Fibroblast of pulmonary artery (primary cell): ENCODE results near the gene AP5B1.

ENCODE experiments used
- DNase-seq: peaks from one replicate; pipeline ENCODE4 v3.0.0-alpha.2; 2010; ENCODE audit warnings: low read depth
- H3K4me3 ChIP-seq: replicated peaks from 2 replicates; pipeline ENCODE4 v1.5.1; 2011; ENCODE audit warnings: low read depth, mild to moderate bottlenecking, control low read depth, low read length, moderate library complexity
- CTCF ChIP-seq: IDR thresholded peaks from 2 replicates; pipeline ENCODE4 v1.5.1; 2011; ENCODE audit warnings: mild to moderate bottlenecking, control low read depth, low read length, inconsistent platforms; ENCODE audit errors: missing control alignments

Gene AP5B1

DNA sequence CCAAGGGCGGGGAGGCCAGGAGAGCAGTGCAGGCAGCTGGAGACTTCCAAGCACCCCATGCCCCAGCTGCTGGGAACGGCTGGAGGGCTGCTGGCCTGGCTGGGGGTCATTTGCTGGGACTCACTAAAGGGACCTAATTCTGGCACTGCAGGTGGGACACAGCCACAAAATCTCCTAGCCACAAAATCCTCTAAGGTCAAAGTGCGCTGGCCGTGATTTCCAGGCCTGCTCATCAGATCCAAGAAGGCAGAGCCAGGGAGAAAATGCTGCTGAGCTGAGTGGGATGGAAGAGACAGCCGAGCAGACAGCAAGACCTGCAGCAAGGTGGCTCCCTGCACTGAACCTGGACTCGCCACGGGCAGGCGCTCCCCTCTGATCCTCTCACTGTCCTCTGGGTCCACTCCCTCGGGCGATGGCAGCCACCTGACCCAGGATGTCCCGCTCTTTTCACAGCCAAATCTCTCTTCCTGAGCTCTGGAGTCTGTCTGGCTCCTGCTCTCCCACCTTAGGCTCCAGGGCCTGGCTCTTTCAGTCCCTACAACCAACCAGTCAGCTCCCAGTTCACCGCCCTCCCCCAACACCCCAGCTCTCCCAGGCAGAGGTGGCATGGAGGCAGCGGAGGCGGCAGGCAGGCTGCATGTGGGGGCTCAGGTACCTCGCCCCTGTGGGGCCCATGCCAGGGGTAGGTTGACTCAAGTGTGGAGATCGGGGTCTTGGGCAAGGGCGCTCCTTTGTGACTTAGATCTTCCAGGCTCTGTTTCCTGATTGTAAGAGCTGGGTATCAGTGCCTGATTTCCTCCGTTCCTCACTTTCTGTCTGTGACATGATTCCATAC lies 20.6 kb upstream of the AP5B1 start:
- no peak for DNase-seq
- no peak for TF ChIP-seq CTCF
- no peak overlapping the region for H3K4me3 ChIP-seq

- no peak for DNase-seq
- no peak overlapping the region for H3K4me3 ChIP-seq
- no peak for TF ChIP-seq CTCF
Observed at GRCh38 chr11:65798882-65799281, 18.1 kb upstream of the AP5B1 start.

DNA sequence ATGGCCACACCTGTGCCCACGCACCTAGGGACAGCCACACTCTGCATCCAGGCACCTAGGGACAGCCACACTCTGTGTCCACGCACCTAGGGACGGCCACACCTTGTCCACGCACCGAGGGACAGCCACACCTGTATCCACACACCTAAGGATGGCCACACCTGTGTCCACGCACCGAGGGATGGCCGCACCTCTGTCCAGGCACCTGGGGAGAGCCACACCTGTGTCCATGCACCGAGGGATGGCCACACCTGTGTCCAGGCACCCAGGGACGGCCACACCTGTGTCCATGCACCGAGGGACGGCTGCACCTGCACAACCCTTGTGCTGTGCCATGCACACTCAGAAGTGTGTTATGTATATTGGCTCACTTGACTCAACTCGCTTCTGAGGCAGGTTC lies 16.9 kb upstream of the AP5B1 start:
- no peak for TF ChIP-seq CTCF
- DNase-seq = no peak
- H3K4me3 ChIP-seq = no peak overlapping the region

GRCh38 chr11:65796726-65797601 lies 16.2 kb upstream of the AP5B1 start:
- DNase-seq = no peak
- H3K4me3 ChIP-seq = no peak overlapping the region
- no peak for TF ChIP-seq CTCF

GRCh38 chr11:65794570-65795510 lies 14.1 kb upstream of the AP5B1 start:
- H3K4me3 ChIP-seq = no peak overlapping the region
- no peak for DNase-seq
- no peak for TF ChIP-seq CTCF

- DNase-seq = no peak
- H3K4me3 ChIP-seq = no peak overlapping the region
- TF ChIP-seq CTCF = no peak
Observed at GRCh38 chr11:65793625-65794400, 13.0 kb upstream of the AP5B1 start.
